GM12878 (cell line): ENCODE data around the gene GLI1. TPM values are rescaled to one million over a fixed set of nuclear protein-coding genes. Genes with fewer than 3 reads are reported as not detected.

Experiments
- CHD4 ChIP-seq: fragments of 200-600 bp; sonication (generic); IDR thresholded peaks from 2 replicates; pipeline ENCODE4 v1.6.1; 2016; ENCODE audit warnings: mild to moderate bottlenecking
- CREM ChIP-seq: IDR thresholded peaks from 2 replicates; pipeline ENCODE4 v1.6.1; 2014; ENCODE audit warnings: antibody characterized with exemption, low read depth
- E2F8 ChIP-seq: fragments of 450-650 bp; IDR thresholded peaks from 2 replicates; pipeline ENCODE4 v1.6.1; 2018; ENCODE audit warnings: mild to moderate bottlenecking, low read depth, moderate library complexity; ENCODE audit not compliant: partially characterized antibody
- ELK1 ChIP-seq: IDR thresholded peaks from 2 replicates; pipeline ENCODE4 v1.6.1; 2012; ENCODE audit warnings: low read depth, low read length, improper control_type of control experiment
- IRF4 ChIP-seq: IDR thresholded peaks from 2 replicates; pipeline ENCODE4 v1.6.1; 2011; ENCODE audit warnings: low read depth, low read length
- NBN ChIP-seq: fragments of 450-650 bp; IDR thresholded peaks from 2 replicates; pipeline ENCODE4 v1.6.1; 2016
- NFYB ChIP-seq: IDR thresholded peaks from 2 replicates; pipeline ENCODE4 v1.6.1; 2011; ENCODE audit warnings: low read depth, mild to moderate bottlenecking, low read length, improper control_type of control experiment, moderate library complexity; ENCODE audit not compliant: insufficient read depth
- PAX5 ChIP-seq: IDR thresholded peaks from 2 replicates; pipeline ENCODE4 v1.6.1; 2011; ENCODE audit warnings: low read depth, low read length, borderline replicate concordance
- PAX8 ChIP-seq: fragments of 450-650 bp; IDR thresholded peaks from 2 replicates; pipeline ENCODE4 v1.6.1; 2017; ENCODE audit warnings: mild to moderate bottlenecking, moderate library complexity
- RBBP5 ChIP-seq: fragments of 200-600 bp; sonication (generic); conservative IDR thresholded peaks from 2 replicates; pipeline ENCODE4 v1.6.1; 2016
- SMAD1 ChIP-seq: fragments of 450-650 bp; IDR thresholded peaks from 2 replicates; pipeline ENCODE4 v1.6.1; 2018; ENCODE audit warnings: mild to moderate bottlenecking, low read depth; ENCODE audit not compliant: partially characterized antibody
- STAT3 ChIP-seq: IDR thresholded peaks from 2 replicates; pipeline ENCODE4 v1.6.1; 2011; ENCODE audit warnings: low read depth, low read length, improper control_type of control experiment
- TCF3 ChIP-seq: IDR thresholded peaks from 2 replicates; pipeline ENCODE4 v1.6.1; 2012; ENCODE audit warnings: low read depth, mild to moderate bottlenecking, low read length, borderline replicate concordance; ENCODE audit not compliant: insufficient read depth
- polyA plus RNA-seq, 11 experiments: library from polyadenylated mRNA; depleted of rRNA in 4 of 11; unstranded in 6 of 11; stranded (reverse) in 5 of 11; fragments of >200 nt; fragmentation: Nextera tagmentation in 4 of 11; fragmentation: Illumina TruSeq in 1 of 11; extraction: Ambion mirVana in 4 of 11; extraction: Trizol in 1 of 11; gene quantifications; 1 replicate in 1 of 11; 2 replicates in 10 of 11; pipeline versions ENCODE4 v1.2.1 to v1.2.3, GENCODE V29; 2011 to 2016; ENCODE audit warnings: inconsistent platforms in 2 of 11, missing spikeins in 2 of 11, low read depth in 1 of 11
- total RNA-seq, 4 experiments: library from RNA; depleted of rRNA in 3 of 4; stranded (reverse); fragments of >200 nt in 3 of 4; fragmentation: Illumina TruSeq in 1 of 4; extraction: Trizol in 1 of 4; gene quantifications; 2 replicates each; pipeline versions ENCODE4 v1.2.1 to v1.2.3, GENCODE V29; 2013 to 2021
- TF ChIP-seq, protein P1 (sequence below): fragments of 450-650 bp; IDR thresholded peaks from 2 replicates; pipeline ENCODE4 v1.6.1; 2017; ENCODE audit warnings: mild to moderate bottlenecking
- TF ChIP-seq, protein P2 (sequence below): fragments of 450-650 bp; IDR thresholded peaks from 2 replicates; pipeline ENCODE4 v1.6.1; 2017; ENCODE audit warnings: mild to moderate bottlenecking, low read depth, inconsistent platforms; ENCODE audit not compliant: poor library complexity, severe bottlenecking
- TF ChIP-seq, protein P3 (sequence below): IDR thresholded peaks from 2 replicates; pipeline ENCODE4 v1.6.1; 2011; ENCODE audit warnings: low read depth, mild to moderate bottlenecking, low read length, moderate library complexity, borderline replicate concordance; ENCODE audit errors: extremely low read depth
- TF ChIP-seq, protein P4 (sequence below): fragments of 450-650 bp; IDR thresholded peaks from 2 replicates; pipeline ENCODE4 v1.6.1; 2017; ENCODE audit warnings: mild to moderate bottlenecking, moderate library complexity

Gene GLI1
- total and polyA plus RNA-seq, 10 of the 15 experiments (the other 5 are each of a cell fraction or from before 2014, with no cell fraction given), result 0.27 to 1.2 (median 0.49) TPM

DNA sequence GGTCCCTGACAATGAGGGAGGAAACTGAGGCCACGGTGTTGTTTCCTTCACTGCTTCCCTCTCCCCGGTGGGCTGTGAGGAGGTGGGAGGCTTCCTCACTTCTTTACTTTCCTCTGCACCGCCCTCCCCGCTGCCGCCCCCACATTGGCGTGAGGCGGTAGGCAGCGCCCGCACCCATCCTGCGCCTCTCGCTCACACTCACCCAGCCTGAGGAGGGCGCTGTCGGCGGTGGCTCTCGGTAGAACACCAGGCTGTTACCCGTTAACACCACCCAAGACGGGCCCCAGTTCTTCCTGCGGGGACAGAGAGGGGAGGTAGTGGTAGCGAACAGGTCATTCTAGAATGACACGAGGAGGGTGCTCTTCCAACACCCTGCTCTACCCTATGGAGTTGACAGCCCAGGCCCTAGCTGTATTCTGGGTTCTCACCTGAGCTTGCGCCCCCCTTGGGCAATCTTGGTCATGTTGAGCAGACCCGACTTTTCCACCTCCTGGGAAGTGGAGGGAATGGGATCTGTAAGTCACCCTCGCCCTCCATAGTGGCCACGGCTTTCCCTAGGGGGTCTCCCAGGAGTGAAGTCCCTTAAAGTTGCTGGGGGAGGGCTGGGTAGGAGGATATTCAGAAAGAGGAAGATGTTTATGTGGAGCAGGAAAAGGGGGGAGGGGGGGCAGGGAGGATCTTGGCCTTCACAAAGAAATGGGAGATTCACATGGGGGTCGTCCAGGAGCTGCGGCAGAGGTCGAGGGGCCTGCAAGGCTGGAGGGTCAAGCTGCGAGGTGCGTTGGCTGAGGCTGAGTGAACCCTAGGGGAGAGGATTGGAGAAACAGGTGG lies 16.8 kb downstream of the GLI1 start (continued):
- TF ChIP-seq, protein P1, sequence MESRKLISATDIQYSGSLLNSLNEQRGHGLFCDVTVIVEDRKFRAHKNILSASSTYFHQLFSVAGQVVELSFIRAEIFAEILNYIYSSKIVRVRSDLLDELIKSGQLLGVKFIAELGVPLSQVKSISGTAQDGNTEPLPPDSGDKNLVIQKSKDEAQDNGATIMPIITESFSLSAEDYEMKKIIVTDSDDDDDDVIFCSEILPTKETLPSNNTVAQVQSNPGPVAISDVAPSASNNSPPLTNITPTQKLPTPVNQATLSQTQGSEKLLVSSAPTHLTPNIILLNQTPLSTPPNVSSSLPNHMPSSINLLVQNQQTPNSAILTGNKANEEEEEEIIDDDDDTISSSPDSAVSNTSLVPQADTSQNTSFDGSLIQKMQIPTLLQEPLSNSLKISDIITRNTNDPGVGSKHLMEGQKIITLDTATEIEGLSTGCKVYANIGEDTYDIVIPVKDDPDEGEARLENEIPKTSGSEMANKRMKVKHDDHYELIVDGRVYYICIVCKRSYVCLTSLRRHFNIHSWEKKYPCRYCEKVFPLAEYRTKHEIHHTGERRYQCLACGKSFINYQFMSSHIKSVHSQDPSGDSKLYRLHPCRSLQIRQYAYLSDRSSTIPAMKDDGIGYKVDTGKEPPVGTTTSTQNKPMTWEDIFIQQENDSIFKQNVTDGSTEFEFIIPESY, result no peak
- TF ChIP-seq ELK1 (no peak), CREM (no peak), RBBP5 (no peak), IRF4 (no peak), NFYB (no peak), E2F8 (no peak), CHD4 (no peak), NBN (peak; percentile 62; the same call in 1 of the 2 replicates), SMAD1 (peak; percentile 34), STAT3 (no peak), PAX5 (no peak), TCF3 (no peak), PAX8 (no peak)
- TF ChIP-seq, protein P2, sequence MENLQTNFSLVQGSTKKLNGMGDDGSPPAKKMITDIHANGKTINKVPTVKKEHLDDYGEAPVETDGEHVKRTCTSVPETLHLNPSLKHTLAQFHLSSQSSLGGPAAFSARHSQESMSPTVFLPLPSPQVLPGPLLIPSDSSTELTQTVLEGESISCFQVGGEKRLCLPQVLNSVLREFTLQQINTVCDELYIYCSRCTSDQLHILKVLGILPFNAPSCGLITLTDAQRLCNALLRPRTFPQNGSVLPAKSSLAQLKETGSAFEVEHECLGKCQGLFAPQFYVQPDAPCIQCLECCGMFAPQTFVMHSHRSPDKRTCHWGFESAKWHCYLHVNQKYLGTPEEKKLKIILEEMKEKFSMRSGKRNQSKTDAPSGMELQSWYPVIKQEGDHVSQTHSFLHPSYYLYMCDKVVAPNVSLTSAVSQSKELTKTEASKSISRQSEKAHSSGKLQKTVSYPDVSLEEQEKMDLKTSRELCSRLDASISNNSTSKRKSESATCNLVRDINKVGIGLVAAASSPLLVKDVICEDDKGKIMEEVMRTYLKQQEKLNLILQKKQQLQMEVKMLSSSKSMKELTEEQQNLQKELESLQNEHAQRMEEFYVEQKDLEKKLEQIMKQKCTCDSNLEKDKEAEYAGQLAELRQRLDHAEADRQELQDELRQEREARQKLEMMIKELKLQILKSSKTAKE, result no peak
- TF ChIP-seq, protein P3, sequence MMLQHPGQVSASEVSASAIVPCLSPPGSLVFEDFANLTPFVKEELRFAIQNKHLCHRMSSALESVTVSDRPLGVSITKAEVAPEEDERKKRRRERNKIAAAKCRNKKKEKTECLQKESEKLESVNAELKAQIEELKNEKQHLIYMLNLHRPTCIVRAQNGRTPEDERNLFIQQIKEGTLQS, result no peak
- TF ChIP-seq, protein P4, sequence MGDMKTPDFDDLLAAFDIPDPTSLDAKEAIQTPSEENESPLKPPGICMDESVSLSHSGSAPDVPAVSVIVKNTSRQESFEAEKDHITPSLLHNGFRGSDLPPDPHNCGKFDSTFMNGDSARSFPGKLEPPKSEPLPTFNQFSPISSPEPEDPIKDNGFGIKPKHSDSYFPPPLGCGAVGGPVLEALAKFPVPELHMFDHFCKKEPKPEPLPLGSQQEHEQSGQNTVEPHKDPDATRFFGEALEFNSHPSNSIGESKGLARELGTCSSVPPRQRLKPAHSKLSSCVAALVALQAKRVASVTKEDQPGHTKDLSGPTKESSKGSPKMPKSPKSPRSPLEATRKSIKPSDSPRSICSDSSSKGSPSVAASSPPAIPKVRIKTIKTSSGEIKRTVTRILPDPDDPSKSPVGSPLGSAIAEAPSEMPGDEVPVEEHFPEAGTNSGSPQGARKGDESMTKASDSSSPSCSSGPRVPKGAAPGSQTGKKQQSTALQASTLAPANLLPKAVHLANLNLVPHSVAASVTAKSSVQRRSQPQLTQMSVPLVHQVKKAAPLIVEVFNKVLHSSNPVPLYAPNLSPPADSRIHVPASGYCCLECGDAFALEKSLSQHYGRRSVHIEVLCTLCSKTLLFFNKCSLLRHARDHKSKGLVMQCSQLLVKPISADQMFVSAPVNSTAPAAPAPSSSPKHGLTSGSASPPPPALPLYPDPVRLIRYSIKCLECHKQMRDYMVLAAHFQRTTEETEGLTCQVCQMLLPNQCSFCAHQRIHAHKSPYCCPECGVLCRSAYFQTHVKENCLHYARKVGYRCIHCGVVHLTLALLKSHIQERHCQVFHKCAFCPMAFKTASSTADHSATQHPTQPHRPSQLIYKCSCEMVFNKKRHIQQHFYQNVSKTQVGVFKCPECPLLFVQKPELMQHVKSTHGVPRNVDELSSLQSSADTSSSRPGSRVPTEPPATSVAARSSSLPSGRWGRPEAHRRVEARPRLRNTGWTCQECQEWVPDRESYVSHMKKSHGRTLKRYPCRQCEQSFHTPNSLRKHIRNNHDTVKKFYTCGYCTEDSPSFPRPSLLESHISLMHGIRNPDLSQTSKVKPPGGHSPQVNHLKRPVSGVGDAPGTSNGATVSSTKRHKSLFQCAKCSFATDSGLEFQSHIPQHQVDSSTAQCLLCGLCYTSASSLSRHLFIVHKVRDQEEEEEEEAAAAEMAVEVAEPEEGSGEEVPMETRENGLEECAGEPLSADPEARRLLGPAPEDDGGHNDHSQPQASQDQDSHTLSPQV, result no peak
